ENCODE measurements around the gene POLR2M. TPM values are rescaled to one million over a fixed set of nuclear protein-coding genes. Genes with fewer than 3 reads are reported as not detected.

Gene POLR2M
- total RNA-seq, 2 experiments from 2014 or later, result 66.5 to 70.4 TPM

DNA sequence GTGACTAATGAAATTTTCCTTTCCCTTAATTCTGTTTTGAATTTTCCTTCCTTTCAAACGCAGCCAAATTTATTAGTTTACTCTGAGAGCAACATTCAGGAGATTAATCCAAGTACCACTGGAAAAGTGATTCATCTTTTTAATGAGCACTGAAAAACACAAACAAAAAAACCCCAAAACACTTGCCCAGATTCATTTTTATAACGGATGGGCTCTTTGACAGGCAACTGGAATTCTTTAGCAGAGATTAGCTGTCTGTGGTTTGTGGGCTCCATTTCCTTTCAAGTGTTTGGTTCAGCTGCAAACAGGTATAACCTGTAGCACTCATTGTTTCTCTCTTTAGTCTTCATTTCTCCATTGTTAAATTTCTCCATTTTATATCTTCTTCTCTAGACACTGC is 3.1 kb upstream of the POLR2M start:
- H3K27me3 Mint-ChIP-seq, result peaks cover 22% of the 10 kb centered on the region
- peaks cover 3% of the 10 kb centered on the region for H3K36me3 Mint-ChIP-seq
- peak; percentile 47 for DNase-seq
- no peak overlapping the region for H3K4me3 Mint-ChIP-seq
- H3K4me1 Mint-ChIP-seq, result peaks cover 34% of the 10 kb centered on the region
- H3K27ac Mint-ChIP-seq, result no peak overlapping the region
- no peaks in the 10 kb centered on the region for H3K9me3 Mint-ChIP-seq (ENCODE audit: low read depth)
- ATAC-seq, result no peak
- CTCF ChIA-PET, result no interaction called here

DNA sequence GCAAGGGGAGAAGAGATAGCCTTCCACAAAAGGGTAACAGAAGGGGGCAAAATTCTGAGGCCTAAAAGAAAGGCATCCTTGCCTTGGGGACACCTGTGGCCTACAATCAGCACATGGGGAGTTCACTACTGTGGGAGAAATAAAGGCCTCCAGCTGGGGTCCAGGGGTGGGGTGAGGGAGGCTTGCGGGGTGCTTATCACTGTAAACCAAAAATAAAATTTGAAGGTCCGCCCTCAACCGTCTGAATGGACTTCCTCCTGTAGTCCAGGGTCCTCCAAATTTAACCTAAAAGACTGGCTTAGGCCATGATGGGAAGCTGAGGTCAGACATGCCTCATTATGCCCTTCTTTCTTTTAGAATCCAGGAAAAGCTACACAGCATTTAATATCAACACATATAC is 2.1 kb upstream of the POLR2M start:
- Mint-ChIP-seq H3K4me1 (peaks cover 44% of the 10 kb centered on the region), H3K4me3 (no peak overlapping the region), H3K36me3 (peaks cover 9% of the 10 kb centered on the region), H3K27ac (no peak overlapping the region), H3K9me3 (ENCODE audit: low read depth) (no peaks in the 10 kb centered on the region), H3K27me3 (peaks cover 15% of the 10 kb centered on the region)
- DNase-seq (no peak), ATAC-seq (no peak)
- CTCF ChIA-PET, result no interaction called here

DNA sequence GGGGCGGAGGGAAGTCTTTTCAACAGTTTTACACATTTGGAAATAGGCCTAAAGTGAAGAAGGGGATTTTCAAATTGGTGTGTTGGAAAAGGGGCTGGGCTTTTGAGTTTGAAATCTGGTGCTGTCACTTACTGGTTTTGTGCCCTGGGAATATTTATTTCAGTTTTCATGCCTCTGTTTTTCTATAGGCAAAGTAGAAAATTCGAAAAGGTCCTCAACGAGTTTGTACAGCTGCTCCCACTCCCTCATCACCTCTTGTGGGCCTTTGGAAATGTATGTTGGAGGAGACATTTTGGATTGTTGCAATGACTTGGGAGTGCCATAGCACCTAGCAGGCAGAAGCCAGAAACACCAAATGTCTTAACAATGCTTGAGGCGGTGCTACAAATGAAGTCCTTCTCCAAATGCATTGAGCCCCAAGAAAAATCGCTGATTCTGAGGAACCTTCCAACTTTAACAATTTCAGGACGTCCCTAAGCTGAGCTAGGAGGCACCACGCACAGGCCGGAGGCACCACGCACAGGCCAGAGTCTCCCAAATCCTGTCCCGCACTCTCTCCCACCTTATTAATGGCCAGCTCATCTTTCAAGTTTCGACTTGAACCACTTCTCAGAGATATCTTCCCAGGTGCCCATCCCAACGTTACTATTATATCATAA is 639 bp upstream of the POLR2M start:
- Mint-ChIP-seq H3K36me3 (peaks cover 21% of the 10 kb centered on the region), H3K4me3 (peak overlapping the region; percentile 77), H3K27ac (peak overlapping the region; percentile 86), H3K9me3 (ENCODE audit: low read depth) (no peaks in the 10 kb centered on the region), H3K27me3 (peaks cover 6% of the 10 kb centered on the region), H3K4me1 (peaks cover 56% of the 10 kb centered on the region)
- DNase-seq (no peak), ATAC-seq (peak; percentile 3)
- CTCF ChIA-PET, result interaction anchor here (0.9 to 4.8 kb wide), 6 partner anchors 27 to 399 kb away, joined by 3 to 25 read pairs (median 4); no protein-coding TSS in a partner anchor

DNA sequence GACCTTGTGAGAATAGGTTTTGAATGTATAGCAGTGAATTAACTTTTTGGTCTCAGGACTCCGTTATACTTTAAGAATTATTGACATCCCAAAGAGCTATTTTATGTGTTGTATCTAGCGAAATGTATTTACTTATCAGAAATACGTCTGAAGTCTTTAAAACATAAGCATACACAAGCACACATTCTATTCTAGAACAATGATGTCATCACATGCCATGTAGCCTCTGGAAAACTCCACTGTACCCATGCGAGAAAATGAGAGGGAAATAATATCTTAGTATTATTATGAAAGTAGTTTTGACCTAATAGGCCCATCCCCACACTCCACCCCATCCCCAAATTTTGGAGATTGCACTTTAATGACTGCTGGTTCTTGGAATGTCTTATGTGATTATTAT is 1.5 kb downstream of the POLR2M start:
- H3K4me3 Mint-ChIP-seq, result peak overlapping the region; percentile 77
- H3K27ac Mint-ChIP-seq, result peak overlapping the region; percentile 38
- H3K9me3 Mint-ChIP-seq (ENCODE audit: low read depth), result no peaks in the 10 kb centered on the region
- H3K4me1 Mint-ChIP-seq, result peaks cover 60% of the 10 kb centered on the region
- CTCF ChIA-PET, result interaction anchor here (1.0 to 4.8 kb wide), 5 partner anchors 11 to 362 kb away, joined by 3 to 25 read pairs (median 3); no protein-coding TSS in a partner anchor
- ATAC-seq, result no peak
- peaks cover 36% of the 10 kb centered on the region for H3K36me3 Mint-ChIP-seq
- no peaks in the 10 kb centered on the region for H3K27me3 Mint-ChIP-seq
- DNase-seq, result no peak

DNA sequence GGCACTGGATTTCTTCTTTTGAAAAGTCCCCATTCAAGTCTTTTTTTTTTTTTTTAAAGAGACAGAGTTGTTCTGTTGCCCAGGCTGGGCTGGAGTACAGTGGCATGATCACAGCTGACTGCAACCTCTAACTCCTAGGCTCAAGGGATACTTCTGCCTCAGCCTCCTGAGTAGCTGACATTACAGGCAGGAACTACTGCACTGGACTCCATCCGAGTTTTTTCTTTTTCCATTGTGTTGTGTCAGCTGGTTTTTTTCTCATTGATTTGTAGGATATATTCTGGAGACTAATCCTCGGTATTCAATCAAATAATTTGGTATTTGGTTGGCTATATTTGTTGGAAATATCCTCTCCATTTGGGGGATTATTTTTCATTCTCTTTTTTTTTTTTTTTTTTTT is 11.8 kb downstream of the POLR2M start:
- CTCF ChIA-PET, result interaction anchor here (0.9 kb wide), 1 partner anchor 11 kb away, joined by 3 read pairs; no protein-coding TSS in a partner anchor

DNA sequence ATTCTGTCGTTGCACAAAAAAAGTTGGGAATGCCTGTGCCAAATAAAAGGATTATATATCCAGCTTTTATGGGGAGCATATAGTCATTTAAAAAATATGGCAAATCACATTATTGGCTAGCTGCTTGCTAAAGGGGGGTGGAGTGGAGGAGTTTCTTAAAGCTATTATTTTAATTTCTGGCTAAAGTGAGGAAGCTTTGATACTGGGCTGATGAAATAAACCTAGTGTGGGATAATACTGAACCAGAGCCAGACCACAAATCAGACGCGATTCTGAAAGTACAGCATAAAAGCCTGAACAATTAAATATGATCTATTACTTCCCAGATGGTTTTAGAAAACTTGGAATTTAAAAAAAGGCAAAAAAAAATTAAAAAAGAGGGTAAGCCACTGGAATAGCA is 14.4 kb downstream of the POLR2M start:
- H3K27ac Mint-ChIP-seq, result no peak overlapping the region
- H3K36me3 Mint-ChIP-seq, result peaks cover 33% of the 10 kb centered on the region
- ATAC-seq (no peak), DNase-seq (no peak)
- no peaks in the 10 kb centered on the region for H3K27me3 Mint-ChIP-seq
- no peaks in the 10 kb centered on the region for H3K4me1 Mint-ChIP-seq
- H3K9me3 Mint-ChIP-seq (ENCODE audit: low read depth), result peaks cover 5% of the 10 kb centered on the region
- no peak overlapping the region for H3K4me3 Mint-ChIP-seq
- CTCF ChIA-PET, result interaction anchor here (1.2 to 1.3 kb wide), 2 partner anchors 12 to 15 kb away, joined by 3 to 7 read pairs; no protein-coding TSS in a partner anchor

More for the DNA sequence above, 11.8 kb downstream of the POLR2M start:
- H3K36me3 Mint-ChIP-seq, result peaks cover 45% of the 10 kb centered on the region
- peaks cover 3% of the 10 kb centered on the region for H3K9me3 Mint-ChIP-seq (ENCODE audit: low read depth)
- ATAC-seq (no peak), DNase-seq (no peak)
- no peaks in the 10 kb centered on the region for H3K27me3 Mint-ChIP-seq
- H3K4me3 Mint-ChIP-seq, result no peak overlapping the region
- H3K4me1 Mint-ChIP-seq, result no peaks in the 10 kb centered on the region
- no peak overlapping the region for H3K27ac Mint-ChIP-seq

DNA sequence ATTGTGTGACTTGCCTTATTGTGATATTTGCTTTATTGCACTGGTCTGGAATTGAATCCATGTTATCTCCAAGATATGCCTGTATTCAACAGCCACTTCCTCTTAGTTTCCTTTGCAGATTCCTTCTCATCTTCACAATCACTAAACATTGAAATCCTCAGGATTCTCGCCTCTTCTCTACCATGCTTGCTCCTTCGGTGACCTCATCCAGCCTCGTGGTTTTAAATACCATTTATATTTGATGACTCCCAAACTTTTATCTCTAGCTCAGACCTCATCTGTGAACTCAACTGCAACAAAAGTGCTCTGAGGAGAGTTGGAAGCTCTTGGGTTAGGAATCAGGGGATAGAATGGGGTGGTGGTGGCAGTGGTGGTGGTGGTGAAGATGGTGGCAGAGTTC is 19.9 kb downstream of the POLR2M start:
- CTCF ChIA-PET, result no interaction called here
- ATAC-seq, result no peak
- H3K27ac Mint-ChIP-seq, result no peak overlapping the region

DNA sequence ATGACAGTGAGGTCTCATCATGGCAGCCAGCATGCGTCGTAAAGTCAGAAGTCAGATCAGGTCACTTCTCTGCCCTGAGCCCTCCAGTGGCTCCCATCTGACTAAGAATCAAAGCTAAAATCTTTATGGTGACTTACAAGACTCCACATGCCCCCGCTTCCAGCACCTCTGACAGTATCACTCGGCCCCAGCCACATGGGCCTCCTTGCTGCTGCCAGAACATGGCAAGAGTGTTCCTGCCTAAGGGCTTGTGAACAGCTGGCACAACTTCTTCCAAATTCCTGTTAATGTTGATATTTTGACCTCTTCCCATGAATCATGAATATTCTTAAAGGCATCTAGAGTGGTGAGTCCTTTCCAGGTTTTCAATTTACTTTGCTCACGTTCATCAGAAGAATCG is 20.5 kb downstream of the POLR2M start:
- Mint-ChIP-seq H3K9me3 (ENCODE audit: low read depth) (peaks cover 2% of the 10 kb centered on the region), H3K36me3 (peaks cover 8% of the 10 kb centered on the region), H3K27ac (no peak overlapping the region), H3K27me3 (no peaks in the 10 kb centered on the region), H3K4me1 (no peaks in the 10 kb centered on the region), H3K4me3 (no peak overlapping the region)
- DNase-seq (no peak), ATAC-seq (no peak)
- CTCF ChIA-PET, result no interaction called here

More for the DNA sequence above, 19.9 kb downstream of the POLR2M start:
- Mint-ChIP-seq H3K4me3 (no peak overlapping the region), H3K9me3 (ENCODE audit: low read depth) (peaks cover 2% of the 10 kb centered on the region), H3K36me3 (peaks cover 8% of the 10 kb centered on the region), H3K27me3 (no peaks in the 10 kb centered on the region), H3K4me1 (no peaks in the 10 kb centered on the region)
- no peak for DNase-seq

DNA sequence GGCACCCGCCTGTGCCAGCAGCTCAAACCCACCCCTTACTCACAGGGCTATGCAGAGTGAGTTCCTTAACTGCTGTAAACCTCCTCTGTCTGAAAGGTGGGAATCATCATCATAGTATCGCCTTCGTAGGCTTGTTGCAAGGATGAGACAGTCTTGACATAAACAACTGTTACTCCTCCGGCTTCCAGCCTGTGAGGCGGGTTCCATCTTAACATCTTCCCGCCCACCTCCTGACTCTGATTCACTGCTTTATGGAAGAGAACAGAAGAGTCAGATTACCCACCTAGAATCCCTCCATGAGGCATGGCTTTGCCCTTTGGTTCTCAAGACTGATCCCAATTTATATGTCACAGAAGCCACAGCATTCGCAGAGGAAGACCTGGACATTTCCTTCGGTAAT is 21.9 kb downstream of the POLR2M start:
- H3K27me3 Mint-ChIP-seq, result no peaks in the 10 kb centered on the region
- DNase-seq (no peak), ATAC-seq (no peak)
- peaks cover 2% of the 10 kb centered on the region for H3K9me3 Mint-ChIP-seq (ENCODE audit: low read depth)
- no peak overlapping the region for H3K4me3 Mint-ChIP-seq
- H3K27ac Mint-ChIP-seq, result no peak overlapping the region
- CTCF ChIA-PET, result no interaction called here
- H3K4me1 Mint-ChIP-seq, result peaks cover 4% of the 10 kb centered on the region
- peaks cover 5% of the 10 kb centered on the region for H3K36me3 Mint-ChIP-seq

DNA sequence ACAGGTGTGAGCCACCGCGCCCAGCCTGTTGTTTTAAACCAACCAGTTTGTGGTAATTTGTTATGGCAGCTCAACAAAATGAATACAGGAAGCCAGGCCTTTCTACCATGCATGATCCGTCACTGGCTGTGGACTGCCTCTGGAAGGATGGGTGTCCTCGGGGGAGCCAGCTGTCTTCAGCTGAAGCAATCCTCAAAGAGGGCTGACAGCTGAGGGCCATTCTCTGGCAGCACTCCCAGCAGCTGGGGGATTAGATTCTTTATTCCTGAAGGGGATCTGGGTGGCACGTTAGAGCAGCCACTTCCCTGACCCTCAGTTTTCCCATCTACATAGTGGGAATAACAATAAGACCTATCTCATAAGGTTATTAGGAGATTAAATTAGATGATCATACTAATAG is 24.4 kb downstream of the POLR2M start:
- H3K27ac Mint-ChIP-seq, result no peak overlapping the region
- CTCF ChIA-PET, result interaction anchor here (1.8 to 4.5 kb wide), 4 partner anchors 9 to 339 kb away, joined by 4 to 33 read pairs (median 10); no protein-coding TSS in a partner anchor
- peaks cover 2% of the 10 kb centered on the region for H3K36me3 Mint-ChIP-seq
- H3K4me3 Mint-ChIP-seq, result no peak overlapping the region
- H3K4me1 Mint-ChIP-seq, result peaks cover 4% of the 10 kb centered on the region
- no peaks in the 10 kb centered on the region for H3K27me3 Mint-ChIP-seq
- no peaks in the 10 kb centered on the region for H3K9me3 Mint-ChIP-seq (ENCODE audit: low read depth)
- ATAC-seq (no peak), DNase-seq (no peak)

DNA sequence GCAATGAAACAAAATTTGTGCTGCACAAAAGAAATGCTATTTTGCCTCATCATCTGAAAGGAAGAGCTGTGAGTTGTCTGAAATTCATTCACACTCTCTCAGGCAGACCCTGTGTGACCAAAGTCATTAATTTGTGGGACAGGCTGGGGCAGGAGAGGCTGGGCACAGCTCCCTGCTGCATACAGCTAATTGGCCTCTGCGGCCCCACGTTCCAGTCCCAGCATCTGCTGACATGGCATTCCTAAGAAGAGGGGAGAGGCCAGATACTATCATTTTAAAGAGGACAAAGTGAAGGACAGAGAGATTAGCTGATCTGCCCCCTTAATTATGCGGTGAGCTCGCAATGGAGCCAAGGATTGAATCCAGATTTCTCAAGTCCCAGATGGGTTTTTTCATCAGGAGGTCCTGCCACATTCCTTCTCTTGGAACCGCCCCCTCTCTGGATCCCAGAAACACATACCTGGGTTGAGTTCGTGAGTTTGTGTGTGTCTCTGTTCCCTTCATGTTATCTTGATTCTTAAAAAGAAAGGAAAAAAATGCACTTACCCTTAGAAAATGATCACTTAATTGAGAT is 25.1 kb downstream of the POLR2M start:
- H3K4me1 Mint-ChIP-seq, result peaks cover 4% of the 10 kb centered on the region
- no peak overlapping the region for H3K27ac Mint-ChIP-seq
- H3K9me3 Mint-ChIP-seq (ENCODE audit: low read depth), result no peaks in the 10 kb centered on the region
- CTCF ChIA-PET, result interaction anchor here (0.7 to 4.5 kb wide), 15 partner anchors 10 to 338 kb away, joined by 3 to 33 read pairs (median 5); partner anchors contain the start of gene POLR2M
- H3K27me3 Mint-ChIP-seq, result no peaks in the 10 kb centered on the region
- H3K4me3 Mint-ChIP-seq, result no peak overlapping the region
- ATAC-seq, result no peak
- DNase-seq, result no peak
- H3K36me3 Mint-ChIP-seq, result peaks cover 2% of the 10 kb centered on the region

DNA sequence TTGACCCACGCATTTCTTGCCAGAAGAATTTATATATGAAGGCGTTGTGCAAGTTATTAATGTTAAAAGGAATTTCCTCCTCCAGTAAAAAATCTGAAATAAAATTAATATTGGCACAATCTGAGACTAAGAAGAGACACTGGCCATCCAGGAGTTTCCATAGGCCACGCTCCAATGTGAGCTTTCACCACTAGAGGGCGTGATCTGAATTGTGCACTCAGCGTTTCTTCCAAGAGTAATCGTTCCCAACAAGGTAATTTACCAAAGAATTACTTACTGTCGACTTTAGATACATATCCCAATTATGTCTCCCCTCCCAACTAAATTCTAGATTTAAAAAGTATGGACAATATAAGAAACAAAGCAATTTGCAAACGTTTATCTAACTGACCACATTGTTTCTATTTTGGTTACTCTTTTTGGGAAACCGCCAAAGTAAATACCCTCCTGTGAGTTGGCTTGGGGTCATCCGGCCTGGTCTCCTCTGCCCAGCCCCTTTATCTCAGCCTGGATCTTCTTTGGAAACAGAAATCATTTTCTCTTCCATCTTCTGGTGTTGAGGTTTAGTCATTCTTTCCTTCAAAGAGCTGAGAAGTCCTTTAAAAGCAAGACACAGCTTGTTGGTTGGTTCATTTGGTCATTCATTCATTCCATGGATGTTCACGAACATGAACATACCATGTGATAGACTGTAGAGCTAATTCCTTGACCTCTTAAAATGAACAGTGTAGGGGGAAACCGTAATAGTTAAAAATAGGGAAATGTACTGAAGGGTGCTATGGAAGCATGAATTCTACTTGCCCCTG is 26.2 kb downstream of the POLR2M start:
- peaks cover 2% of the 10 kb centered on the region for H3K9me3 Mint-ChIP-seq (ENCODE audit: low read depth)
- CTCF ChIA-PET, result interaction anchor here (0.7 to 4.5 kb wide), 27 partner anchors 8 to 450 kb away, joined by 3 to 33 read pairs (median 5); partner anchors contain the start of gene POLR2M
- H3K27ac Mint-ChIP-seq, result no peak overlapping the region
- DNase-seq (peak; percentile 56), ATAC-seq (no peak)
- peaks cover 4% of the 10 kb centered on the region for H3K4me1 Mint-ChIP-seq
- no peaks in the 10 kb centered on the region for H3K27me3 Mint-ChIP-seq
- H3K36me3 Mint-ChIP-seq, result no peaks in the 10 kb centered on the region
- no peak overlapping the region for H3K4me3 Mint-ChIP-seq

DNA sequence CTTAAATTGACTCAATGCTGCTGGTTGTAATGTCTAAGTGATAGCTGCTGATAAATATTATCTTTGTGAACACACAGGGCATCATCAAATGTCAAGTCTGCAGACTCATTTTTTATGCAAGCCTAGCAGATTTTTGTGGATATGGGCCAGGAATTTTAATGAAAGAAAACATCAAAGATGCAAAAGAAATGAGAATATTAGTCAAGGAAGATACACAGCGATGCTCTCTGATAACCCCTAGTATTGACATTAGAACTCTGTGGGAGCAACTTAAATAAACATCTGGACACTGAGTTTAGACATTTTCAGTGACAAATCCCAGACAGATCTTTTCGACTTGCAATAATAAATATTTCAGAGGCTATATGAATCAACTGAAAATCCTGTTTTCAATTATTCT is 28.3 kb downstream of the POLR2M start:
- H3K9me3 Mint-ChIP-seq (ENCODE audit: low read depth), result peaks cover 2% of the 10 kb centered on the region
- no peaks in the 10 kb centered on the region for H3K27me3 Mint-ChIP-seq
- CTCF ChIA-PET, result interaction anchor here (1.3 to 4.5 kb wide), 4 partner anchors 11 to 336 kb away, joined by 3 to 33 read pairs (median 4); no protein-coding TSS in a partner anchor
- DNase-seq (no peak), ATAC-seq (no peak)
- H3K27ac Mint-ChIP-seq, result no peak overlapping the region
- no peaks in the 10 kb centered on the region for H3K36me3 Mint-ChIP-seq
- H3K4me3 Mint-ChIP-seq, result no peak overlapping the region
- peaks cover 4% of the 10 kb centered on the region for H3K4me1 Mint-ChIP-seq
